H9 (cell line): ENCODE data around the gene SAP30L. TPM values are rescaled to one million over a fixed set of nuclear protein-coding genes. Genes with fewer than 3 reads are reported as not detected.

Experiments
- DNase-seq: peaks from one replicate; pipeline ENCODE4 v3.0.0-alpha.2; 2017
- H2AFZ ChIP-seq: one replicate; pipeline ENCODE4 v1.6.1; 2013; ENCODE audit warnings: mild to moderate bottlenecking, low read length, control low read depth, moderate library complexity
- H2AK5ac ChIP-seq: 2 replicates; pipeline ENCODE4 v1.6.1; 2013; ENCODE audit warnings: low read length, control low read depth, mixed read lengths; ENCODE audit not compliant: insufficient read length
- H2BK120ac ChIP-seq: one replicate; pipeline ENCODE4 v1.6.1; 2013; ENCODE audit warnings: low read depth, mild to moderate bottlenecking, low read length, control low read depth, inconsistent platforms; ENCODE audit not compliant: poor library complexity, severe bottlenecking
- H2BK12ac ChIP-seq: 2 replicates; pipeline ENCODE4 v1.6.1; 2013; ENCODE audit warnings: low read length, control low read depth, mixed read lengths, low read depth; ENCODE audit not compliant: insufficient read length
- H2BK15ac ChIP-seq: 2 replicates; pipeline ENCODE4 v1.6.1; 2013; ENCODE audit warnings: low read depth, low read length, control low read depth
- H2BK20ac ChIP-seq: one replicate; pipeline ENCODE4 v1.6.1; 2013; ENCODE audit warnings: low read depth, mild to moderate bottlenecking, low read length, control low read depth, inconsistent platforms; ENCODE audit not compliant: poor library complexity, severe bottlenecking
- H2BK5ac ChIP-seq: 2 replicates; pipeline ENCODE4 v1.6.1; 2013; ENCODE audit warnings: low read length, control low read depth, mixed read lengths; ENCODE audit not compliant: insufficient read length
- H3K14ac ChIP-seq: 2 replicates; pipeline ENCODE4 v1.6.1; 2013; ENCODE audit warnings: low read length, control low read depth; ENCODE audit not compliant: insufficient read depth
- H3K18ac ChIP-seq: 2 replicates; pipeline ENCODE4 v1.6.1; 2013; ENCODE audit warnings: low read depth, mild to moderate bottlenecking, mixed read lengths, low read length, control low read depth; ENCODE audit not compliant: insufficient read length
- H3K23ac ChIP-seq: 2 replicates; pipeline ENCODE4 v1.6.1; 2013; ENCODE audit warnings: low read length, control low read depth, mixed read lengths, low read depth; ENCODE audit not compliant: insufficient read length
- H3K23me2 ChIP-seq: 2 replicates; pipeline ENCODE4 v1.6.1; 2013; ENCODE audit warnings: low read depth, mild to moderate bottlenecking, mixed read lengths, low read length, control low read depth; ENCODE audit not compliant: insufficient read length, poor library complexity, severe bottlenecking
- H3K27ac ChIP-seq: 2 replicates; pipeline ENCODE4 v1.5.1; 2013; ENCODE audit warnings: low read length, control low read depth, mixed read lengths, low read depth; ENCODE audit not compliant: insufficient read length
- H3K27me3 ChIP-seq: 2 replicates; pipeline ENCODE4 v1.6.1; 2013; ENCODE audit warnings: low read length, control low read depth, inconsistent platforms; ENCODE audit not compliant: insufficient read depth
- H3K4ac ChIP-seq: 2 replicates; pipeline ENCODE4 v1.6.1; 2013; ENCODE audit warnings: low read depth, mild to moderate bottlenecking, control low read depth, inconsistent platforms, low read length, moderate library complexity
- H3K4me1 ChIP-seq: 2 replicates; pipeline ENCODE4 v1.6.1; 2013; ENCODE audit warnings: low read length, control low read depth, inconsistent platforms; ENCODE audit not compliant: insufficient read depth
- H3K4me2 ChIP-seq: 2 replicates; pipeline ENCODE4 v1.6.1; 2013; ENCODE audit warnings: low read length, control low read depth, mixed read lengths; ENCODE audit not compliant: insufficient read length, insufficient read depth
- H3K56ac ChIP-seq: 2 replicates; pipeline ENCODE4 v1.6.1; 2013; ENCODE audit warnings: low read depth, mild to moderate bottlenecking, mixed read lengths, low read length, control low read depth; ENCODE audit not compliant: insufficient read length
- H3K79me1 ChIP-seq: 2 replicates; pipeline ENCODE4 v1.6.1; 2013; ENCODE audit warnings: low read depth, mild to moderate bottlenecking, moderate library complexity, low read length, control low read depth, inconsistent platforms; ENCODE audit not compliant: insufficient read depth, poor library complexity, severe bottlenecking
- H3K79me2 ChIP-seq: 2 replicates; pipeline ENCODE4 v1.6.1; 2013; ENCODE audit warnings: low read length, control low read depth, inconsistent platforms; ENCODE audit not compliant: insufficient read depth
- H3K9ac ChIP-seq: 2 replicates; pipeline ENCODE4 v1.6.1; 2013; ENCODE audit warnings: low read length, control low read depth, mixed read lengths; ENCODE audit not compliant: insufficient read length; ENCODE audit errors: extremely low read depth
- H3K9me3 ChIP-seq: one replicate; pipeline ENCODE4 v1.6.1; 2013; ENCODE audit warnings: low read depth, low read length, inconsistent platforms; ENCODE audit not compliant: control insufficient read depth
- H3T11ph ChIP-seq: one replicate; pipeline ENCODE4 v1.6.1; 2013; ENCODE audit warnings: mild to moderate bottlenecking, low read length, control low read depth, inconsistent platforms
- H4K20me1 ChIP-seq: one replicate; pipeline ENCODE4 v1.6.1; 2013; ENCODE audit not compliant: control insufficient read depth, insufficient read length, insufficient read depth
- H4K5ac ChIP-seq: 2 replicates; pipeline ENCODE4 v1.6.1; 2013; ENCODE audit warnings: low read depth, mild to moderate bottlenecking, mixed read lengths, low read length, control low read depth; ENCODE audit not compliant: insufficient read length
- H4K8ac ChIP-seq: replicated peaks from 2 replicates; pipeline ENCODE4 v1.6.1; 2013; ENCODE audit warnings: low read length, control low read depth, mixed read lengths, low read depth; ENCODE audit not compliant: insufficient read length
- H4K91ac ChIP-seq: 2 replicates; pipeline ENCODE4 v1.6.1; 2013; ENCODE audit warnings: low read depth, mild to moderate bottlenecking, moderate library complexity, mixed read lengths, low read length, control low read depth; ENCODE audit not compliant: insufficient read length
- H3K27ac Mint-ChIP-seq, 3 experiments: 2 replicates in 2 of 3; 3 replicates in 1 of 3; pipeline ENCODE4 v1.8.0; 2020 to 2021; ENCODE audit warnings: mixed read lengths in 3 of 3, mild to moderate bottlenecking in 1 of 3, moderate library complexity in 1 of 3
- H3K27me3 Mint-ChIP-seq: 2 replicates; pipeline ENCODE4 v1.8.0; 2021; ENCODE audit warnings: low read depth, mild to moderate bottlenecking, moderate library complexity, mixed read lengths
- H3K36me3 Mint-ChIP-seq, 3 experiments: 2 replicates in 2 of 3; 3 replicates in 1 of 3; pipeline ENCODE4 v1.8.0; 2020 to 2021; ENCODE audit warnings: low read depth in 3 of 3, mixed read lengths in 3 of 3; ENCODE audit not compliant: insufficient read depth in 1 of 3
- H3K4me1 Mint-ChIP-seq, 2 experiments: 2 replicates each; pipeline ENCODE4 v1.8.0; 2020; ENCODE audit warnings: mixed read lengths in 2 of 2
- H3K4me3 Mint-ChIP-seq, 2 experiments: 2 replicates in 1 of 2; 3 replicates in 1 of 2; pipeline ENCODE4 v1.8.0; 2020 to 2021; ENCODE audit warnings: mild to moderate bottlenecking in 2 of 2, mixed read lengths in 2 of 2, moderate library complexity in 1 of 2
- H3K9me3 Mint-ChIP-seq, 2 experiments: 2 replicates in 1 of 2; 3 replicates in 1 of 2; pipeline ENCODE4 v1.8.0; 2020; ENCODE audit warnings: mild to moderate bottlenecking in 2 of 2, mixed read lengths in 2 of 2, moderate library complexity in 1 of 2
- CTCF ChIP-seq: fragments of 200-600 bp; sonication (generic); conservative IDR thresholded peaks from 3 replicates; pipeline ENCODE4 v1.8.0; 2021; ENCODE audit warnings: antibody characterized with exemption, mild to moderate bottlenecking
- WGBS: extraction: QIAGEN DNeasy Blood & Tissue Kit; methylation state at CpG from one replicate; pipeline ENCODE4 v1.1.7; 2013; ENCODE audit warnings: missing lambda C conversion rate, low lambda C conversion rate, mixed read lengths; ENCODE audit not compliant: insufficient read length; ENCODE audit errors: extremely low coverage; 5-methylcytosine and 5-hydroxymethylcytosine counted together
- total RNA-seq: library from RNA; stranded (reverse); gene quantifications from 2 replicates; pipeline ENCODE4 v1.2.1, GENCODE V29; 2021

Gene SAP30L
- total RNA-seq, 1 experiment from 2014 or later, result 25.0 TPM

DNA sequence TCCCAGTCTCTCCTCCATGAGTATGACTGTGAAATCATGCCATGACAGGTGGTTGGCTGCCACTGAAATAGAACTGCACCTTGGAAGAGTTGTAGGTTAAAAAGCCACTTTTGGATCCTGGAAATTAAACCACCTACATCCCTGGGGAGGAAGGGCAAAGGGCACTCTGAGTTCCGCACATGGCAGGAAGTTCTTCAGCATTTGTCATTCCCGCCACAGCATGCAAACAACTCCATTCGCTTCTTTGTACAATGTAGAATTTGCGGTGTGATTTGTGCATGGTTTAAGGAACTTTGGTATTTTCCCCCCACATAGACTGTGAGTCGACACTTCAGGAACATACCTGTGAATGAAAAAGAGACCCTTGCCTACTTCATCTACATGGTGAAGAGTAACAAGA is 9.8 kb downstream of the SAP30L start:
- no peaks in the 10 kb centered on the region for H3K9me3 ChIP-seq
- no peak for TF ChIP-seq CTCF
- peaks cover 2 to 53% (median 34%) of the 10 kb centered on the region in 3 experiments; a peak in 6 of 7 replicates for H3K36me3 Mint-ChIP-seq
- no peaks in the 10 kb centered on the region for H3K79me2 ChIP-seq
- no peak overlapping the region for H3T11ph ChIP-seq
- no peak overlapping the region for H3K4me2 ChIP-seq
- no peak overlapping the region for H3K23ac ChIP-seq
- H3K27me3 ChIP-seq, result no peaks in the 10 kb centered on the region
- no peak overlapping the region for H3K56ac ChIP-seq
- H2BK20ac ChIP-seq, result no peak overlapping the region
- no peaks in the 10 kb centered on the region for H3K4me1 ChIP-seq
- no peak overlapping the region for H3K9ac ChIP-seq
- H3K4me3 Mint-ChIP-seq, result no peak overlapping the region
- no peak overlapping the region for H2AFZ ChIP-seq
- H2AK5ac ChIP-seq, result no peak overlapping the region
- no peak for DNase-seq
- H2BK120ac ChIP-seq, result no peak overlapping the region
- H3K4ac ChIP-seq, result no peak overlapping the region
- H3K27ac Mint-ChIP-seq, result no peak overlapping the region
- H2BK15ac ChIP-seq, result no peak overlapping the region
- WGBS, result no CpG with 5 or more reads among the region's 5 CpGs
- H3K14ac ChIP-seq, result no peak overlapping the region
- no peaks in the 10 kb centered on the region for H3K23me2 ChIP-seq
- H3K79me1 ChIP-seq, result no peaks in the 10 kb centered on the region
- no peak overlapping the region for H4K8ac ChIP-seq
- H2BK12ac ChIP-seq, result no peak overlapping the region
- no peak overlapping the region for H4K91ac ChIP-seq
- H4K20me1 ChIP-seq, result no peaks in the 10 kb centered on the region
- H3K9me3 Mint-ChIP-seq, result no peaks in the 10 kb centered on the region
- H3K27me3 Mint-ChIP-seq, result no peaks in the 10 kb centered on the region
- H3K27ac ChIP-seq, result no peak overlapping the region
- H2BK5ac ChIP-seq, result no peak overlapping the region
- no peak overlapping the region for H3K18ac ChIP-seq
- H3K4me1 Mint-ChIP-seq, result no peaks in the 10 kb centered on the region
- H4K5ac ChIP-seq, result no peak overlapping the region
